Measurements from ENCODE around the gene NTN1.

- TF ChIP-seq, protein P1, sequence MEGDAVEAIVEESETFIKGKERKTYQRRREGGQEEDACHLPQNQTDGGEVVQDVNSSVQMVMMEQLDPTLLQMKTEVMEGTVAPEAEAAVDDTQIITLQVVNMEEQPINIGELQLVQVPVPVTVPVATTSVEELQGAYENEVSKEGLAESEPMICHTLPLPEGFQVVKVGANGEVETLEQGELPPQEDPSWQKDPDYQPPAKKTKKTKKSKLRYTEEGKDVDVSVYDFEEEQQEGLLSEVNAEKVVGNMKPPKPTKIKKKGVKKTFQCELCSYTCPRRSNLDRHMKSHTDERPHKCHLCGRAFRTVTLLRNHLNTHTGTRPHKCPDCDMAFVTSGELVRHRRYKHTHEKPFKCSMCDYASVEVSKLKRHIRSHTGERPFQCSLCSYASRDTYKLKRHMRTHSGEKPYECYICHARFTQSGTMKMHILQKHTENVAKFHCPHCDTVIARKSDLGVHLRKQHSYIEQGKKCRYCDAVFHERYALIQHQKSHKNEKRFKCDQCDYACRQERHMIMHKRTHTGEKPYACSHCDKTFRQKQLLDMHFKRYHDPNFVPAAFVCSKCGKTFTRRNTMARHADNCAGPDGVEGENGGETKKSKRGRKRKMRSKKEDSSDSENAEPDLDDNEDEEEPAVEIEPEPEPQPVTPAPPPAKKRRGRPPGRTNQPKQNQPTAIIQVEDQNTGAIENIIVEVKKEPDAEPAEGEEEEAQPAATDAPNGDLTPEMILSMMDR (IDR thresholded peaks at IDR 0.05): no peak
- TF ChIP-seq POLR2A (IDR thresholded peaks at IDR 0.05) (no peak), POLR2AphosphoS5 (IDR thresholded peaks at IDR 0.05) (no peak)
Observed at GRCh38 chr17:9266697-9267117, 245.4 kb downstream of the NTN1 start.

All from breast epithelium (tissue), 3 donors.